Sigmoid colon (tissue), 7 donors: Measurements from ENCODE around the gene DHCR7. TPM values are rescaled to one million over a fixed set of nuclear protein-coding genes. Genes with fewer than 3 reads are reported as not detected.
A peak's percentile ranks its signal among the peaks of the same experiment; 100 is the strongest.

Experiments used
- DNase-seq: peaks from one replicate; pipeline ENCODE4 v3.0.0-alpha.2; 2019
- H3K27ac ChIP-seq, 4 donors: fragments of 200-600 bp; sonication (generic); one replicate each; pipeline ENCODE4 v1.5.1; 2016 to 2019; ENCODE audit warnings: mild to moderate bottlenecking in 1 of 4
- H3K27me3 ChIP-seq, 3 donors: fragments of 200-600 bp; sonication (generic); one replicate each; pipeline ENCODE4 v1.5.1; 2019; ENCODE audit warnings: mild to moderate bottlenecking in 1 of 3
- H3K36me3 ChIP-seq, 4 donors: fragments of 200-600 bp; sonication (generic); one replicate each; pipeline ENCODE4 v1.5.1; 2016 to 2019
- H3K4me1 ChIP-seq, 4 donors: fragments of 200-600 bp; sonication (generic); one replicate each; pipeline ENCODE4 v1.5.1; 2017 to 2019
- H3K4me3 ChIP-seq, 4 donors: fragments of 200-600 bp; sonication (generic); one replicate each; pipeline ENCODE4 v1.5.1; 2017 to 2019; ENCODE audit warnings: mild to moderate bottlenecking in 2 of 4, moderate library complexity in 1 of 4
- H3K9me3 ChIP-seq, 4 donors: fragments of 200-600 bp in 3 of 4; sonication (generic) in 3 of 4; one replicate each; pipeline versions ENCODE4 v1.5.1 to v1.6.1; 2013 to 2019
- EP300 ChIP-seq, 4 donors: sonication (generic); formaldehyde crosslinking; IDR thresholded peaks; one replicate each; pipeline ENCODE4 v1.6.1; 2017; ENCODE audit warnings: antibody characterized with exemption in 4 of 4
- POLR2A ChIP-seq, 2 donors: fragments of 450-650 bp; IDR thresholded peaks; one replicate each; pipeline ENCODE4 v1.6.1; 2016; ENCODE audit warnings: antibody characterized with exemption in 2 of 2, mild to moderate bottlenecking in 2 of 2, moderate library complexity in 2 of 2
- POLR2AphosphoS5 ChIP-seq, 4 donors: sonication (generic); formaldehyde crosslinking; IDR thresholded peaks; one replicate each; pipeline ENCODE4 v1.6.1; 2017; ENCODE audit warnings: antibody characterized with exemption in 4 of 4
- WGBS, 2 donors: extraction: QIAGEN DNeasy Blood & Tissue Kit; methylation state at CpG; one replicate each; pipeline ENCODE4 v1.1.7; 2013; 5-methylcytosine and 5-hydroxymethylcytosine counted together
- intact Hi-C: fragments of 100-400 bp; cut with DNase I; formaldehyde crosslinking; loops from one replicate; pipeline ENCODE4 v1.15.1; 2023
- polyA plus RNA-seq, 3 donors: library from polyadenylated mRNA; stranded (reverse); fragments of 200-250 nt; gene quantifications; one replicate each; pipeline ENCODE4 v1.2.3, GENCODE V29; 2013
- total RNA-seq, 4 donors: library from RNA; depleted of rRNA; stranded (reverse); fragments of >200 nt; gene quantifications; one replicate each; pipeline ENCODE4 v1.1.0, GENCODE V29; 2016
- TF ChIP-seq, protein P1 (sequence below), 4 experiments: fragments of 450-650 bp in 3 of 4; fragments of 200-600 bp in 1 of 4; IDR thresholded peaks; one replicate each; pipeline ENCODE4 v1.5.1; 2016 to 2019; ENCODE audit warnings: antibody characterized with exemption in 4 of 4, mild to moderate bottlenecking in 3 of 4, moderate library complexity in 2 of 4
- donor health status: healthy with polysubstance abuse.
- donor health status: Bipolar disorder and iron deficiency.
- donor health status: healthy.

The DHCR7 gene
- total and polyA plus RNA-seq, 7 donors = 2.4 to 54.2 (median 6.0) TPM

DNA sequence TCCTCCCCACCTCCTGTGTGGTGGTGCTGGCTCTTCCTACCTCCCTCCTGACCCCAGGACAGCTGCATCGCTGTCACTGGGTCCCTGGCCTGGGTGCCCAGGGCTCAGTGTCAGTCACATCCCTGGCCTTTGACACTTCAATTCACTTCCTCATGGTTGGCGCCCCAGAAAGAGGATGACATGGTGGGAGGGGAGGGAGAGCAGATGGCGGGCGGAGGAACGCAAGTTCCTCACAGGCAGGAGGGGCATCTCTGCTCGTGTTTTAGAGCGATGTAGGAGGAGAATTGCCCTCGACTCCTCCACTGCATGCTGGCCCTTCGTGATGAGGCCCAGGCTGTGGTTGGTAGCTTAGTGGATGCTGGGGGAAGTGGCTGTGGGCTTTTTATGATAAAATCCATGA, 43.7 kb upstream of the DHCR7 start:
- Histone ChIP-seq H3K27me3 (no peaks in the 10 kb centered on the region), H3K9me3 (no peaks in the 10 kb centered on the region), H3K36me3 (peaks cover 5 to 66% (median 31%) of the 10 kb centered on the region in 4 donors), H3K27ac (no peak overlapping the region), H3K4me1 (no peaks in the 10 kb centered on the region), H3K4me3 (no peak overlapping the region)
- whole genome bisulfite sequencing, 2 donors = 94 to 95% methylated on average over 9 of the region's 9 CpGs
- TF ChIP-seq EP300 (IDR thresholded peaks at IDR 0.05) = no peak
- intact Hi-C loops = no loop called here
- DNase-seq = peak; percentile 18

DNA sequence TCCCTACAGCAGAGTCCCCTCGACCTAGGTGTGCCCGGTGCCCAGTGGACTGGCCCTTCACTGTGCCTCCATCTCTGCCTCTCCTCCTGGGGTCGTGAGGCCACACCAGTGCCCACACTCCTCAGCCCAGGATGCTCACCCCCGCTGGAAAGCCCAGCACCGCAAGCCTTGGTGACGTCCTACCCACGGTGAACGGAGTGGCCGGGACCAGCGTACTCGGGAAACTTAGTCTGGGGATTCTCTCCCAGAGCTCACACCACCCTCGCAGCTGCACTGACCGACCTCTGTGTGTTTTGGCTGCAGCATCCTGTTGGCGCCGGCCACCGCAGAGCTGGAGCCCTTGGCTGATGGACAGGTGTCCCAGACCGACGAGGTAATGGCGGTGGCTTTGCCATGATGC, 43.3 kb upstream of the DHCR7 start:
- Histone ChIP-seq H3K9me3 (no peaks in the 10 kb centered on the region), H3K27me3 (no peaks in the 10 kb centered on the region), H3K4me3 (no peak overlapping the region), H3K36me3 (peaks cover 1 to 63% (median 29%) of the 10 kb centered on the region in 4 donors), H3K27ac (no peak overlapping the region), H3K4me1 (no peaks in the 10 kb centered on the region)
- intact Hi-C loops = no loop called here
- peak; percentile 53 for DNase-seq
- TF ChIP-seq POLR2A (IDR thresholded peaks at IDR 0.05) = no peak
- 96 to 98% methylated on average over 19 of the region's 19 CpGs for WGBS, 2 donors

DNA sequence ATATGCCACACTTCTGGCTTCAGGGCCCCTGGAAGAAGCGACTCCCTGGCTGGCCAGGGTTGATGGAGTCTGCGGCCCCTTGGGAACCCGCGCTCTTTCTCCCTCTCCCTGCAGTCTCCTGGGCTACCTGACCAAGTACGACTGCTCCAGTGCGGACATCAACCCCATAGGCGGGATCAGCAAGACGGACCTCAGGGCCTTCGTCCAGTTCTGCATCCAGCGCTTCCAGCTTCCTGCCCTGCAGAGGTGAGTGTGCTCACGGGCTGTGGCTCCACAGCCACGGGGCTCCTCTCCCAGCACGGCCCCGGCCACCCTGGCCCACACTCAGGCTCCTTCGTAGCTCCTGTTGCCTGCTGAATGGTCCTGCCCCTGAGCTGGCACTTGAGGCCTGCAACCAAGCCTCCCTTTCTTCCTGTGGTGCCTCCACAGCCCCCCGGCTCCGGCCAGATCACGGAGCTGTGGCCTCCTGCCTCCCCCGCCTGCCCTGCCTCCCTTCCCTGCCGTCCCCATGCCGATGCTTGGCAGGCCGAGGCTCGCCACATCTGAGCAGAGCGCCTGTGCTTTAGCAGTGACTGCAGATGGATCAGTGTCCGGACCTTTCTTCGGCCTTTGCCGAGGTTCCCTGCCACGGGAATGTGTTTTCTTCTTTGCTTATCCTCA, 42.7 kb upstream of the DHCR7 start:
- no peak overlapping the region for H3K27ac ChIP-seq
- intact Hi-C loops = no loop called here
- WGBS, 2 donors = 97% methylated on average over 28 of the region's 28 CpGs
- H3K9me3 ChIP-seq = no peaks in the 10 kb centered on the region
- H3K4me1 ChIP-seq = no peaks in the 10 kb centered on the region
- TF ChIP-seq POLR2A (IDR thresholded peaks at IDR 0.05) = no peak
- TF ChIP-seq, protein P1, sequence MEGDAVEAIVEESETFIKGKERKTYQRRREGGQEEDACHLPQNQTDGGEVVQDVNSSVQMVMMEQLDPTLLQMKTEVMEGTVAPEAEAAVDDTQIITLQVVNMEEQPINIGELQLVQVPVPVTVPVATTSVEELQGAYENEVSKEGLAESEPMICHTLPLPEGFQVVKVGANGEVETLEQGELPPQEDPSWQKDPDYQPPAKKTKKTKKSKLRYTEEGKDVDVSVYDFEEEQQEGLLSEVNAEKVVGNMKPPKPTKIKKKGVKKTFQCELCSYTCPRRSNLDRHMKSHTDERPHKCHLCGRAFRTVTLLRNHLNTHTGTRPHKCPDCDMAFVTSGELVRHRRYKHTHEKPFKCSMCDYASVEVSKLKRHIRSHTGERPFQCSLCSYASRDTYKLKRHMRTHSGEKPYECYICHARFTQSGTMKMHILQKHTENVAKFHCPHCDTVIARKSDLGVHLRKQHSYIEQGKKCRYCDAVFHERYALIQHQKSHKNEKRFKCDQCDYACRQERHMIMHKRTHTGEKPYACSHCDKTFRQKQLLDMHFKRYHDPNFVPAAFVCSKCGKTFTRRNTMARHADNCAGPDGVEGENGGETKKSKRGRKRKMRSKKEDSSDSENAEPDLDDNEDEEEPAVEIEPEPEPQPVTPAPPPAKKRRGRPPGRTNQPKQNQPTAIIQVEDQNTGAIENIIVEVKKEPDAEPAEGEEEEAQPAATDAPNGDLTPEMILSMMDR (IDR thresholded peaks at IDR 0.05) = no peak
- TF ChIP-seq POLR2AphosphoS5 (IDR thresholded peaks at IDR 0.05) = no peak
- TF ChIP-seq EP300 (IDR thresholded peaks at IDR 0.05) = no peak
- peaks cover 0 to 63% (median 26%) of the 10 kb centered on the region in 4 donors for H3K36me3 ChIP-seq
- H3K4me3 ChIP-seq = no peak overlapping the region
- DNase-seq = peak; percentile 58
- H3K27me3 ChIP-seq = no peaks in the 10 kb centered on the region

DNA sequence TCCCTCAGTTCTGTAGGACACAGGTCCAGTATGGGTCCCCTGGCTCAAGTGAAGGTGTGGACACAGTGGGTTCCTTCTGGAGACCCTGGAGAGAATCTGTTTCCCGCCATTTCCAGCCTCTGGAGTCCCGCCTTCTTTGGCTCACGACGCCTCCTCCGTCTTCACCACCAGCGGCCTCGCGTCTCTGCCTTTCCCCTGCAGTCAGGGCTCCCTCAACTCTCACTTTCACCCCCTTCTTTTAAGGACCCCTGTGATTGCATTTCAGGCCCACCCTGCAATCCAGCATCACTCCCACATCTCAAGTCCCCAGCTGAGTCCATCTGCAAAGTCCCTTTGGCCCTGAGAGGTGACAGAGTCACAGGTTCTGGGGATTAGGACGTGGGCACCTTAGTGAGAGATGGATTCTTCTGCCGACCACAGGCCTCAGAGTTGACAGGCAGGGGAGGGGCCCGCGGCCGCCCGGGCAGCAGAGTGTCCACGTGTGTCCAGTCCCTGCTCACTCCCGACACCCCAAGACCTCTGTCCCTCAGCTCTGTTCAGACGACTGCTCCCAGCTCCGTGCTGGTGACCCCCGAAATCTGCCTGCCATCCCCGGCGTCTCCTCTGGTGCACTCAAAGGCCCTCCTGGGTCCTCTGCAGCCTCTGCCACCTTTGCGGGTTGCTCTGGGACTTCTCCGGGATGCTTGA, 42.0 kb upstream of the DHCR7 start:
- Histone ChIP-seq H3K4me1 (no peaks in the 10 kb centered on the region), H3K36me3 (peaks cover 0 to 63% (median 24%) of the 10 kb centered on the region in 4 donors), H3K27me3 (no peaks in the 10 kb centered on the region), H3K9me3 (no peaks in the 10 kb centered on the region), H3K27ac (no peak overlapping the region), H3K4me3 (no peak overlapping the region)
- intact Hi-C loops = no loop called here
- WGBS, 2 donors = 93 to 94% methylated on average over 23 of the region's 23 CpGs
- TF ChIP-seq EP300 (IDR thresholded peaks at IDR 0.05) (no peak), POLR2A (IDR thresholded peaks at IDR 0.05) (no peak), POLR2AphosphoS5 (IDR thresholded peaks at IDR 0.05) (no peak)
- TF ChIP-seq, protein P1 (IDR thresholded peaks at IDR 0.05) = no peak
- peak; percentile 43 for DNase-seq

DNA sequence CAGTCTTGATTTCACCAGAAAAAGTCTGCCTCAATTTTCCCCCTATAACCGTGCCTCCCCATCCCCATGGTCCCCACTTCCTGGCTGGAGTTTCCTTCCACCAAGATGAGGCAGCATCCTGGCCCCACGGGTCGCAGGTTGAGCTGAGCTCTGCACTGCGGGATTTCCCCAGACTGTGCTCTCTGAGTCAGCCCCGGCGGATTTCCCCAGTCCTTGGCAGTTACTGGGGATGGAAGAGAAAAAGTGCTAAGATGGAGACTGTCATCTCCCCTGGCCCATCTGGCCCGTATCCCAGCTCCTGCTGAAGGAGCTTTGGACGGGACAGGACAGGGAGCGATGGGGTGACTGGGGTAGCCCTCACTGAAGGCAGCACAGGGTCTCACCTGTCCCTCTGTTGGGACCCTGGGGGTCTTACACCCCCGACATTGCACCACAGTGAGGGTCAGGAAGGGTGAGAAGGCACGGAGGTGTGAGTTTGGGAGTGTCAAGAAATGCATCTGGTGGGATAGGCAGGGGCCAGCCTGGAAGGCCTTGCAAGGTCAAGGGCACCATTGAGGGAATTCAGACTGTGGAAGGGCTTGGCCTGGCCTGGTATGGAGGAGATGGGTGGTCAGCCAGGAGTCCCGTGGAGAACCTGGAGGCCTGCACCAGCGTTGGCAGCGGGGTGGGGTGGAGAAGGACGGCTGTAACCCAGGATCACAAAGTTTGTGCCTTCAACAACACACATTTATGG, 41.3 kb upstream of the DHCR7 start:
- H3K4me3 ChIP-seq = no peak overlapping the region
- peak; percentile 45 for DNase-seq
- 79 to 86% methylated on average over 15 of the region's 15 CpGs for WGBS, 2 donors
- no peaks in the 10 kb centered on the region for H3K9me3 ChIP-seq
- H3K36me3 ChIP-seq = peaks cover 0 to 63% (median 27%) of the 10 kb centered on the region in 4 donors
- TF ChIP-seq POLR2A (IDR thresholded peaks at IDR 0.05) = no peak
- TF ChIP-seq, protein P1 (IDR thresholded peaks at IDR 0.05) = no peak
- no peak for TF ChIP-seq EP300 (IDR thresholded peaks at IDR 0.05)
- no peak for TF ChIP-seq POLR2AphosphoS5 (IDR thresholded peaks at IDR 0.05)
- intact Hi-C loops = no loop called here
- H3K27me3 ChIP-seq = no peaks in the 10 kb centered on the region
- no peak overlapping the region for H3K27ac ChIP-seq
- no peaks in the 10 kb centered on the region for H3K4me1 ChIP-seq
